Nephron (organoid): ENCODE measurements around the gene SMIM11.
"Not testable (repeated sequence)": the region's sequence is repeated elsewhere in the genome, so short reads cannot be mapped to it uniquely, and the experiment has no call there.

Source experiments
- H3K27ac Mint-ChIP-seq, 3 experiments: 2 replicates each; pipeline ENCODE4 v1.8.0; 2020; ENCODE audit warnings: mixed read lengths in 3 of 3, mild to moderate bottlenecking in 2 of 3, moderate library complexity in 1 of 3
- H3K27me3 Mint-ChIP-seq: 2 replicates; pipeline ENCODE4 v1.8.0; 2021; ENCODE audit warnings: low read depth, mild to moderate bottlenecking, moderate library complexity, mixed read lengths
- H3K36me3 Mint-ChIP-seq: 2 replicates; pipeline ENCODE4 v1.8.0; 2020; ENCODE audit warnings: low read depth, mixed read lengths
- H3K4me1 Mint-ChIP-seq: 2 replicates; pipeline ENCODE4 v1.8.0; 2020; ENCODE audit warnings: mixed read lengths
- H3K4me3 Mint-ChIP-seq, 3 experiments: 2 replicates each; pipeline ENCODE4 v1.8.0; 2020; ENCODE audit warnings: mild to moderate bottlenecking in 3 of 3, mixed read lengths in 3 of 3, moderate library complexity in 2 of 3
- H3K9me3 Mint-ChIP-seq: 2 replicates; pipeline ENCODE4 v1.8.0; 2020; ENCODE audit warnings: mixed read lengths
- CTCF ChIP-seq, 3 experiments: fragments of 200-600 bp; sonication (generic); IDR thresholded peaks; one replicate each; pipeline ENCODE4 v1.5.0; 2021; ENCODE audit warnings: antibody characterized with exemption in 3 of 3; ENCODE audit not compliant: unreplicated experiment in 3 of 3

The SMIM11 gene

GRCh38 chr21:34364921-34365320 lies 10.4 kb upstream of the SMIM11 start:
- Mint-ChIP-seq H3K4me3 (no peak overlapping the region), H3K27ac (no peak overlapping the region), H3K4me1 (no peaks in the 10 kb centered on the region), H3K9me3 (no peaks in the 10 kb centered on the region), H3K36me3 (no peaks in the 10 kb centered on the region), H3K27me3 (peaks cover 7% of the 10 kb centered on the region)
- TF ChIP-seq CTCF (IDR thresholded peaks at IDR 0.05; ENCODE audit: unreplicated experiment in 3 of 3), result no peak

- H3K27ac Mint-ChIP-seq, result no peak overlapping the region
- H3K36me3 Mint-ChIP-seq, result no peaks in the 10 kb centered on the region
- H3K4me1 Mint-ChIP-seq, result no peaks in the 10 kb centered on the region
- TF ChIP-seq CTCF (IDR thresholded peaks at IDR 0.05; ENCODE audit: unreplicated experiment in 3 of 3), result no peak
- H3K4me3 Mint-ChIP-seq, result no peak overlapping the region
- no peaks in the 10 kb centered on the region for H3K9me3 Mint-ChIP-seq
- H3K27me3 Mint-ChIP-seq, result peaks cover 7% of the 10 kb centered on the region
Observed at GRCh38 chr21:34365809-34366208, 9.5 kb upstream of the SMIM11 start.

- Mint-ChIP-seq H3K4me3 (no peak overlapping the region), H3K9me3 (no peaks in the 10 kb centered on the region), H3K27me3 (peaks cover 3% of the 10 kb centered on the region), H3K4me1 (no peaks in the 10 kb centered on the region), H3K36me3 (no peaks in the 10 kb centered on the region), H3K27ac (no peak overlapping the region)
- TF ChIP-seq CTCF (IDR thresholded peaks at IDR 0.05; ENCODE audit: unreplicated experiment in 3 of 3), result peak; percentile 73 to 81 (median 78)
Observed at GRCh38 chr21:34367320-34367935, 7.9 kb upstream of the SMIM11 start.

GRCh38 chr21:34369741-34370140 lies 5.6 kb upstream of the SMIM11 start:
- H3K4me1 Mint-ChIP-seq, result no peaks in the 10 kb centered on the region
- no peaks in the 10 kb centered on the region for H3K36me3 Mint-ChIP-seq
- no peaks in the 10 kb centered on the region for H3K9me3 Mint-ChIP-seq
- H3K27ac Mint-ChIP-seq, result no peak overlapping the region
- no peak for TF ChIP-seq CTCF (IDR thresholded peaks at IDR 0.05; ENCODE audit: unreplicated experiment in 3 of 3)
- H3K4me3 Mint-ChIP-seq, result no peak overlapping the region
- no peaks in the 10 kb centered on the region for H3K27me3 Mint-ChIP-seq

GRCh38 chr21:34372321-34372720 lies 3.0 kb upstream of the SMIM11 start:
- Mint-ChIP-seq H3K27me3 (no peaks in the 10 kb centered on the region), H3K4me3 (no peak overlapping the region), H3K27ac (peak overlapping the region in 1 of 3 experiments; percentile 82), H3K36me3 (no peaks in the 10 kb centered on the region), H3K9me3 (no peaks in the 10 kb centered on the region), H3K4me1 (no peaks in the 10 kb centered on the region)
- no peak for TF ChIP-seq CTCF (IDR thresholded peaks at IDR 0.05; ENCODE audit: unreplicated experiment in 3 of 3)

- H3K4me1 Mint-ChIP-seq, H3K4me3 Mint-ChIP-seq, H3K36me3 Mint-ChIP-seq, H3K27ac Mint-ChIP-seq, H3K27me3 Mint-ChIP-seq, H3K9me3 Mint-ChIP-seq: not testable (repeated sequence)
Observed at GRCh38 chr21:34374462-34374861, 845 bp upstream of the SMIM11 start.

- H3K4me3 Mint-ChIP-seq, H3K9me3 Mint-ChIP-seq, H3K27ac Mint-ChIP-seq, H3K4me1 Mint-ChIP-seq, H3K27me3 Mint-ChIP-seq, H3K36me3 Mint-ChIP-seq: not testable (repeated sequence)
Observed at GRCh38 chr21:34375619-34375972, 289 bp downstream of the SMIM11 start.

- not testable (repeated sequence) for H3K4me1 Mint-ChIP-seq, H3K36me3 Mint-ChIP-seq, H3K27me3 Mint-ChIP-seq, H3K4me3 Mint-ChIP-seq, H3K9me3 Mint-ChIP-seq, H3K27ac Mint-ChIP-seq
Observed at GRCh38 chr21:34383138-34383537, 7.8 kb downstream of the SMIM11 start.

GRCh38 chr21:34383724-34384415 lies 8.6 kb downstream of the SMIM11 start:
- not testable (repeated sequence) for H3K27me3 Mint-ChIP-seq, H3K4me3 Mint-ChIP-seq, H3K27ac Mint-ChIP-seq

GRCh38 chr21:34400522-34400921 lies 25.2 kb downstream of the SMIM11 start:
- H3K27ac Mint-ChIP-seq, H3K36me3 Mint-ChIP-seq: not testable (repeated sequence)

More at GRCh38 chr21:34383724-34384415, 8.6 kb downstream of the SMIM11 start:
- not testable (repeated sequence) for H3K9me3 Mint-ChIP-seq, H3K36me3 Mint-ChIP-seq, H3K4me1 Mint-ChIP-seq

More at GRCh38 chr21:34400522-34400921, 25.2 kb downstream of the SMIM11 start:
- not testable (repeated sequence) for H3K9me3 Mint-ChIP-seq, H3K27me3 Mint-ChIP-seq, H3K4me3 Mint-ChIP-seq, H3K4me1 Mint-ChIP-seq
